BLaER1 treated with 17β-estradiol and CSF1 and Interleukin-3, amounts not matched to agents 10 nM and 100 nM (cell line): ENCODE results near the gene PPP3CA.

ENCODE experiments used
- H3K27ac ChIP-seq, 11 experiments: shearing (Covaris generic); formaldehyde crosslinking; 2 replicates each; pipeline ENCODE4 v1.8.1; 2022
- H3K27me3 ChIP-seq, 11 experiments: shearing (Covaris generic); formaldehyde crosslinking; 2 replicates each; pipeline ENCODE4 v1.8.1; 2022
- H3K36me3 ChIP-seq, 11 experiments: shearing (Covaris generic); formaldehyde crosslinking; 2 replicates each; pipeline ENCODE4 v1.8.1; 2022
- H3K4me1 ChIP-seq, 10 experiments: shearing (Covaris generic); formaldehyde crosslinking; 2 replicates each; pipeline ENCODE4 v1.8.1; 2022
- H3K4me2 ChIP-seq, 11 experiments: shearing (Covaris generic); formaldehyde crosslinking; 2 replicates each; pipeline ENCODE4 v1.8.1; 2022
- H3K4me3 ChIP-seq, 10 experiments: shearing (Covaris generic); formaldehyde crosslinking; 2 replicates each; pipeline ENCODE4 v1.8.1; 2022
- H3K9ac ChIP-seq, 11 experiments: shearing (Covaris generic); formaldehyde crosslinking; 2 replicates each; pipeline ENCODE4 v1.8.1; 2022
- H3K9me3 ChIP-seq, 11 experiments: shearing (Covaris generic); formaldehyde crosslinking; replicated peaks in 1 of 11; 2 replicates each; pipeline ENCODE4 v1.8.1; 2022
- H4K20me1 ChIP-seq, 11 experiments: shearing (Covaris generic); formaldehyde crosslinking; 2 replicates each; pipeline ENCODE4 v1.8.1; 2022
- Cebpa-rat ChIP-seq, 11 experiments: shearing (Covaris generic); IDR thresholded peaks; 2 replicates each; pipeline ENCODE4 v1.8.1; 2022

The PPP3CA gene

DNA sequence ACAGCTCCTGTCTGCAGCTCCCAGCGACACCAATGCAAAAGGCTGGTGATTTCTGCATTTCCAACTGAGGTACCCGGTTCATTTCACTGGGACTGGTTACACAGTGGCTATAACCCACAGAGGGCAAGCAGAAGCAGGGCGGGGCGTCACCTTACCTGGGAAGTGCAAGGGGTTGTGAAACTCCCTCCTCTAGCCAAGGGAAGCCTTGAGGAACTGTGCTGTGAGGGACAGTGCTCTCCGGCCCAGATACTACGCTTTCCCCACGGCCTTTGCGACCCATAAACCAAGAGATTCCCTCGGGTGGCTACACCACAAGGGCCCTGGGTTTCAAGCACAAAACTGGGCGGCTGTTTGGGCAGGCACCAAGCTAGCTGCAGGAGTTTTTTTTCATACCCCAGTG is 218.9 kb downstream of the PPP3CA start:
- H3K9me3 ChIP-seq = peaks cover 3 to 45% (median 32%) of the 10 kb centered on the region in 11 experiments; a peak in 19 of 22 replicates
- peaks cover 41 to 57% (median 47%) of the 10 kb centered on the region in 10 experiments for H3K4me1 ChIP-seq
- no peaks in the 10 kb centered on the region for H3K27me3 ChIP-seq
- peak overlapping the region in 9 of 11 experiments; percentile 23 to 84 (median 73); a peak in 18 of 22 replicates for H3K27ac ChIP-seq
- H3K36me3 ChIP-seq = peaks cover 0 to 10% (median 0%) of the 10 kb centered on the region in 11 experiments; a peak in 4 of 22 replicates
- peaks cover 0 to 75% (median 0%) of the 10 kb centered on the region in 11 experiments; a peak in 4 of 22 replicates for H4K20me1 ChIP-seq
- H3K4me2 ChIP-seq = peak overlapping the region; percentile 54 to 79 (median 72)
- peak overlapping the region in 4 of 10 experiments; percentile 7 to 22 (median 18); a peak in 1 of 20 replicates for H3K4me3 ChIP-seq
- peak overlapping the region in 5 of 11 experiments; percentile 5 to 44 (median 33); a peak in 6 of 22 replicates for H3K9ac ChIP-seq
- TF ChIP-seq Cebpa-rat (IDR thresholded peaks at IDR 0.05) = no peak

DNA sequence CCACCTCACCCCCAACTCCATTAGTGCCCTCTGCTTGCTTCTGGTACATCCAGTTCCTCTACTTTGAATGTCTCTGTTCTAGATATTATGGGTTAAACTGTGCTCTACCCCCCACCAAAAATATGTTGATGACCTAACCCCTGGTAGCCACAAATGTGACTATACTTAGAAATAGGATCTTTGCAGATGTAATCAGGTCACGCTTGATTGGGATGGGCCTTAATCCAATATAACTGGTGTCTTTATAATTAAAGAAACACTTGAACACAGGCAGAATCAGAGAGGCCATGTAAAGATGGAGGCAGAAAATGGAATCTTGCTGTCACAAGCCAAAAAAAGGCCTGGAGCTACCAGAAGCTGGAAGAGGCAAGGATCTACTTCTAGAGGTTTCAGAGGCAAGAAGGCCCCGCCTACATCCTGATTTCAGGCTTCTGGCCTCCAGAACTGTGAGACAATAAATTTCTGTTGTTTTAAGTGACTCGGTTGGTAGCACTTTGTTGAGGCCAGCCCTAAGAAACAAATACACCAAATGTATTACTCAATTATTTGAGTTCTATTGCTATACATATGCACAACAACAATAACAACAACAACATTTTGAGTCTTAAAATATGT is 220.0 kb downstream of the PPP3CA start:
- peak overlapping the region in 8 of 11 experiments; percentile 30 to 68 (median 48); a peak in 13 of 22 replicates for H3K9ac ChIP-seq

DNA sequence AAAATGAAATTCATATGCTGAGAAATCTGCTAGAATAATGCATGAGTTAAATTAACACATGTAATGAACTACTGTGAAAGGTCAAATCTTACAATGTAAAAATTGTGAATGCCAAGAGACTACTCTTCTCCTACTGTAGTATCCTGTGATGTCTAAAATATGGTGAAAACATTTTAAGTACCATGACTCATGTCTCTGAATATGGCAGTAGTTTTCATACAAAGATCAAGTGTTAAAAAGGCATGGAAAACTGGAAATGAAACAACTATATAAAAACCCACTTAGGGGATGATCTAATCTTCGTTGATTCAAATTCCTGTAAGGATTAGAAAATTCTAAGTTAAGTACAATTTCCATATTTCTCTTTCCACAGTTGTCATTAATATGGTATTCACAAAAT is 221.3 kb downstream of the PPP3CA start:
- H3K4me1 ChIP-seq = peaks cover 41 to 57% (median 47%) of the 10 kb centered on the region in 10 experiments

More for the DNA sequence above, 220.0 kb downstream of the PPP3CA start:
- Histone ChIP-seq H3K36me3 (peaks cover 0 to 10% (median 0%) of the 10 kb centered on the region in 11 experiments; a peak in 4 of 22 replicates), H3K27me3 (no peaks in the 10 kb centered on the region), H4K20me1 (peaks cover 0 to 77% (median 0%) of the 10 kb centered on the region in 11 experiments; a peak in 4 of 22 replicates), H3K4me1 (peaks cover 41 to 57% (median 47%) of the 10 kb centered on the region in 10 experiments), H3K9me3 (peaks cover 3 to 34% (median 29%) of the 10 kb centered on the region in 11 experiments; a peak in 19 of 22 replicates), H3K4me3 (peak overlapping the region in 5 of 10 experiments; percentile 0 to 34 (median 5); a peak in 3 of 20 replicates), H3K27ac (peak overlapping the region in 10 of 11 experiments; percentile 18 to 84 (median 73); a peak in 19 of 22 replicates), H3K4me2 (peak overlapping the region; percentile 54 to 79 (median 72))
- TF ChIP-seq Cebpa-rat (IDR thresholded peaks at IDR 0.05) = no peak

DNA sequence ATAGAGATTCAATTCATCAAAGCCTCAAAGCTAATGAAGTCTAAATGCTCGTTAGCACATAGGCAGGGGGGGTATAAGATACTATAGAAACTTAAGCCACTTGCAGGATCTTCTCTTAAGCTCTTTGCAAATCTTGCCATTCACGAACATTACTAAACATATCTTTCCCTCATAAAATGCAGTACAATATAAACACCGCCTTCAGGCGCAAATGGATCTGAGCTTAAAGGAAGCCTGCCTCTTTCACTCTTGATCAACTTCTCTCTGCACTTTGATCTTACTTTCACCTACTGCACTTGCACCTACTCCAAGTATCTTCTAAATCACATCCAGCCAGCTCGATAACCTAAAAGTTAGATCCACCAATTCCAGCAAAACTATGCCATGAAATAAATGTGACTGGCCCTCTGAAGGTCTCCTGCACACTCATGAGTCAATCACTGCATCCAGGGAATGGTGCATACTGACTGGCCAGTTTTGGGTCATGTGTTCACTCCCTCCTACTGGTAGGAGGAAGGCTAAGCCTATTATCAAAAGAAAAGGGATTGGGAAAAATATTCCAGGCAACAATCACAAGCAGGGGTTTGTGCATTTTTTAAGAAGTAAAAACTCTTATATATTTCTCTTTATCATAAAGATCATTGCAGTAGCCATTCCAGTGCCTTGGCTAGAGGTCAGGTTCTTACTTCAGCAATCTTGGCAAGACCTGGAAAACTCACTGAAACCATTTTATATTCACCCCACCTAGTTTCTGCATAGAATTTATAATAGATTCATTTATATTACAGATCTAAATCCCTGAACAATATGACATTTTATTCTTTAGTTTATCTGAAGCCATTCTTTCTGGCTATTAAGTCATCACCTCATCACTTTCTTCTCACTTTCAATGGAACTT is 222.0 kb downstream of the PPP3CA start:
- Histone ChIP-seq H3K9ac (no peak overlapping the region), H3K27ac (no peak overlapping the region), H3K9me3 (peaks cover 0 to 21% (median 17%) of the 10 kb centered on the region in 11 experiments; a peak in 14 of 22 replicates), H4K20me1 (peaks cover 0 to 74% (median 0%) of the 10 kb centered on the region in 11 experiments; a peak in 4 of 22 replicates), H3K4me3 (no peak overlapping the region), H3K36me3 (peaks cover 0 to 7% (median 0%) of the 10 kb centered on the region in 11 experiments; a peak in 3 of 22 replicates), H3K4me1 (peaks cover 41 to 55% (median 47%) of the 10 kb centered on the region in 10 experiments), H3K4me2 (peak overlapping the region in 9 of 11 experiments; percentile 2 to 79 (median 69); a peak in 10 of 22 replicates), H3K27me3 (no peaks in the 10 kb centered on the region)
- no peak for TF ChIP-seq Cebpa-rat (IDR thresholded peaks at IDR 0.05)

More for the DNA sequence above, 221.3 kb downstream of the PPP3CA start:
- TF ChIP-seq Cebpa-rat (IDR thresholded peaks at IDR 0.05) = no peak
- Histone ChIP-seq H3K27ac (peak overlapping the region in 4 of 11 experiments; percentile 73 to 84 (median 78); a peak in 6 of 22 replicates), H3K4me2 (peak overlapping the region in 8 of 11 experiments; percentile 7 to 79 (median 72); a peak in 13 of 22 replicates), H3K27me3 (no peaks in the 10 kb centered on the region), H3K9ac (no peak overlapping the region), H3K4me3 (no peak overlapping the region), H3K9me3 (peaks cover 3 to 29% (median 25%) of the 10 kb centered on the region in 11 experiments; a peak in 19 of 22 replicates), H3K36me3 (peaks cover 0 to 10% (median 0%) of the 10 kb centered on the region in 11 experiments; a peak in 4 of 22 replicates), H4K20me1 (peaks cover 0 to 81% (median 0%) of the 10 kb centered on the region in 11 experiments; a peak in 4 of 22 replicates)

DNA sequence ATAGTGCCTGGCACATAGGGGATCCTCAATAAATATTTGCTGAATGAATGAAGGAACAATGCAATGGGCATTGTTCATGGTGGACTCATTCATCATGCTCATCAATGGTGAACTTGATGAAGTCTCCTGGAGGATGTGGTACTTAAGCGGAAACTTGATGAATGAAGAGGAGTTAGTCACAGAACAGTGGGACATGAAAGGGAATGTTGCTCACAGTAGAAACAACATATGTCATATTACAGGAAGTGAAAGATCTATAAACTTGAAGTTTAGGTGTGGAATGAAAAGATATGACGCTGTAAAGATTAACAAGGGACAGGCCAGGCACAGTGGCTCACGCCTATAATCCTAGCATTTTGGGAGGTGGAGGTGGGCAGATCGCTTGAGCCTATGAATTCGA is 224.1 kb downstream of the PPP3CA start:
- H4K20me1 ChIP-seq = peaks cover 0 to 59% (median 0%) of the 10 kb centered on the region in 11 experiments; a peak in 3 of 22 replicates
- H3K36me3 ChIP-seq = peaks cover 0 to 7% (median 0%) of the 10 kb centered on the region in 11 experiments; a peak in 3 of 22 replicates
- H3K9me3 ChIP-seq = peaks cover 0 to 7% (median 0%) of the 10 kb centered on the region in 11 experiments; a peak in 5 of 22 replicates
- H3K27me3 ChIP-seq = no peaks in the 10 kb centered on the region
- H3K4me3 ChIP-seq = no peak overlapping the region
- H3K9ac ChIP-seq = no peak overlapping the region
- no peak overlapping the region for H3K27ac ChIP-seq
- H3K4me2 ChIP-seq = no peak overlapping the region
- no peak for TF ChIP-seq Cebpa-rat (IDR thresholded peaks at IDR 0.05)
- peaks cover 22 to 35% (median 30%) of the 10 kb centered on the region in 10 experiments for H3K4me1 ChIP-seq

DNA sequence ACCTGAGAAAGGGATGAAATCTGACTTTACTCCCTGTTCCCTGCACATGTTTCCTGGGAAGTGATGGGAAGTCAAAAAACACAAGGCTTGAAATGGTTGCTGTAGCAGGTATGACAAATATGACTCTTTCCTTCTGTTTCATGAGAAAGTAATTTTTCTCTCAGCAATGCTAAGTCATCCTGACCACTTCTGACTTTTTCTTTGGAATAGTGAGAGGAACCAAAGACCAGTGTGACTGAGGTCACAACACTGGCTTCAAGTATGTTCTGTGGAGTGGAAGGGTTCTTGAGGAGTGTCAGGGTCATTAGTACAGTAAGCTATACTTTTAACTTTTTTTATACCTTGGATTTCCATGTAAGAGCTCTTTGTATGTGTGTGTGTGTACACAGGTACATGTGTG is 225.3 kb downstream of the PPP3CA start:
- TF ChIP-seq Cebpa-rat (IDR thresholded peaks at IDR 0.05) = no peak
- H3K9me3 ChIP-seq = peaks cover 0 to 7% (median 0%) of the 10 kb centered on the region in 11 experiments; a peak in 5 of 22 replicates
- no peak overlapping the region for H3K4me2 ChIP-seq
- H3K27me3 ChIP-seq = no peaks in the 10 kb centered on the region
- H3K4me3 ChIP-seq = no peak overlapping the region
- peaks cover 10 to 23% (median 18%) of the 10 kb centered on the region in 10 experiments for H3K4me1 ChIP-seq
- peaks cover 0 to 7% (median 0%) of the 10 kb centered on the region in 11 experiments; a peak in 3 of 22 replicates for H3K36me3 ChIP-seq
- H3K27ac ChIP-seq = no peak overlapping the region
- peaks cover 0 to 51% (median 0%) of the 10 kb centered on the region in 11 experiments; a peak in 3 of 22 replicates for H4K20me1 ChIP-seq
- no peak overlapping the region for H3K9ac ChIP-seq

DNA sequence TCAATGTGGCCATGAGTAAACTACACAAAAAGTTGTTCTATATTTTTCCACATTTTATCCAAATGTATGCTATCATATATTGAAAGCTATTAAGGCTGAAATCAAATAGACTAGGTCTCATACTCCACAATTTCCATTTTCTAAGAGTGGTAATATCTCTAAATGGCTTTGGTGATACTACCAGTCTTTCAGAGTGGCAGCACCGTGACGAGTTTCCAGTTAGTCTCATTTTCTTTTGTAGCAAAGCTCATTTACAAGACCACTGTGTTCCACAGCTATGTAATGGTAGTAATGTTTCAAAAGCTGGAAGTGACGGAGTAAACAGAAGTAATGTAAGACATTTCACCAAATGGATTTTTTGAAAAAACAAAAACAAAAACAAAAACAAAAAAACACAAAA is 228.2 kb downstream of the PPP3CA start:
- no peak overlapping the region for H3K9ac ChIP-seq
- no peak for TF ChIP-seq Cebpa-rat (IDR thresholded peaks at IDR 0.05)
- peaks cover 0 to 9% (median 0%) of the 10 kb centered on the region in 10 experiments; a peak in 2 of 20 replicates for H3K4me1 ChIP-seq
- H3K4me2 ChIP-seq = no peak overlapping the region
- no peaks in the 10 kb centered on the region for H3K27me3 ChIP-seq
- peaks cover 0 to 6% (median 0%) of the 10 kb centered on the region in 11 experiments; a peak in 2 of 22 replicates for H3K9me3 ChIP-seq
- no peak overlapping the region for H3K4me3 ChIP-seq
- no peak overlapping the region for H3K27ac ChIP-seq
- 0 out of 22 replicates have a peak, but pooled peaks cover 0 to 3% (median 0%) of the 10 kb centered on the region in 11 experiments for H3K36me3 ChIP-seq
- peaks cover 0 to 49% (median 0%) of the 10 kb centered on the region in 11 experiments; a peak in 2 of 22 replicates for H4K20me1 ChIP-seq

DNA sequence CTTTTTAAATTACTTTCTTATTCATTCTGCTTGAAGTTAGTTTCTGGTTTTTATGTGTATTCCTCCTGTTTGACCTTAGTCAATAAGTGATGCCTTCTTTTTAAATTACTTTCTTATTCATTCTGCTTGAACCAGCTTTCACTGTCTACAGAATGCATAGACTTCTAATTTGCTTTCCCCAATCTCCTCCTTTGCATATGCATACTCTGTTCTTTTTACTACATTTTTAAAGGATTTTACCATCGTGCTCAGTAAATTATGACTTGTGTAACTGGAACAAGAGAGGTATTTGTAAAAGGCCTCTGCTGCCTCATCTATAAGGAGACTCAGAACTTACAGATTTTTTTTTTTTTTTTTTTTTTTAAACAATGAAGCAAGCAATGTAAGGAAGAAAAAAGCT is 228.7 kb downstream of the PPP3CA start:
- 0 out of 22 replicates have a peak, but pooled peaks cover 0 to 3% (median 0%) of the 10 kb centered on the region in 11 experiments for H3K36me3 ChIP-seq
- no peak overlapping the region for H3K4me3 ChIP-seq
- H4K20me1 ChIP-seq = peaks cover 0 to 45% (median 0%) of the 10 kb centered on the region in 11 experiments; a peak in 2 of 22 replicates
- no peak overlapping the region for H3K9ac ChIP-seq
- H3K9me3 ChIP-seq = peaks cover 0 to 4% (median 0%) of the 10 kb centered on the region in 11 experiments; a peak in 2 of 22 replicates
- H3K4me2 ChIP-seq = no peak overlapping the region
- H3K27me3 ChIP-seq = no peaks in the 10 kb centered on the region
- no peak overlapping the region for H3K27ac ChIP-seq
- peaks cover 0 to 9% (median 0%) of the 10 kb centered on the region in 10 experiments; a peak in 2 of 20 replicates for H3K4me1 ChIP-seq
- no peak for TF ChIP-seq Cebpa-rat (IDR thresholded peaks at IDR 0.05)
